GM12878 (cell line): Measurements from ENCODE around the gene PAIP1. TPM values are rescaled to one million over a fixed set of nuclear protein-coding genes. Genes with fewer than 3 reads are reported as not detected.

ENCODE experiments used
- ATAC-seq: fragments of 200-7000 bp; cut with Tn5 transposase; 3 replicates; pipeline ENCODE4 v1.9.1; 2020; ENCODE audit warnings: mild to moderate bottlenecking, moderate library complexity
- BruUV-seq: library from RNA; stranded (reverse); fragments of 400-500 nt; replicated peaks from 2 replicates; lab custom pipeline; 2021; lab: Mats Ljungman, UMichigan
- CTCF ChIA-PET: fragments of 300-600 bp; sonication (Branson Sonifier 250); formaldehyde crosslinking; extraction: SDS; loops from one replicate; lab custom pipeline; 2021; ENCODE audit warnings: inconsistent platforms; lab: Yijun Ruan, JAX
- POLR2A ChIA-PET: fragments of 350-600 bp; formaldehyde crosslinking; extraction: SDS; loops from one replicate; lab custom pipeline; 2021; ENCODE audit warnings: inconsistent platforms; lab: Charles Lee
- RAD21 ChIA-PET: fragments of 300-600 bp; sonication (Branson Sonifier 250); formaldehyde crosslinking; loops from one replicate; lab custom pipeline; 2023; ENCODE audit warnings: antibody characterized with exemption; ENCODE audit not compliant: unreplicated experiment; lab: Charles Lee
- SMC1A ChIA-PET: fragments of 300-600 bp; sonication (Branson Sonifier 250); formaldehyde crosslinking; loops from one replicate; lab custom pipeline; 2023; ENCODE audit not compliant: unreplicated experiment, uncharacterized antibody; lab: Charles Lee
- DNase-seq: peaks from one replicate; pipeline ENCODE4 v3.0.0-alpha.2; 2011; ENCODE audit warnings: low read depth, low spot score
- FAIRE-seq: peaks from 3 replicates; lab custom pipeline; 2011; peaks lifted over from hg19 to GRCh38; lab: Jason Lieb, UNC
- H2AFZ ChIP-seq: 2 replicates; pipeline ENCODE4 v1.6.0; 2011; ENCODE audit warnings: low read depth, low read length, control low read depth; ENCODE audit not compliant: control insufficient read depth
- H3K27ac ChIP-seq: 2 replicates; pipeline ENCODE4 v1.5.1; 2011; ENCODE audit warnings: control low read depth; ENCODE audit not compliant: control insufficient read depth, insufficient read depth
- H3K27me3 ChIP-seq, 2 experiments: replicated peaks in 1 of 2; 2 replicates each; pipeline versions ENCODE4 v1.6.0 to v1.6.1; 2011; ENCODE audit warnings: low read length in 1 of 2; ENCODE audit not compliant: control insufficient read depth in 2 of 2, insufficient read depth in 2 of 2
- H3K36me3 ChIP-seq, 2 experiments: 2 replicates each; pipeline ENCODE4 v1.5.1; 2011; ENCODE audit warnings: low read length in 1 of 2; ENCODE audit not compliant: control insufficient read depth in 2 of 2, insufficient read depth in 2 of 2
- H3K4me1 ChIP-seq: 2 replicates; pipeline ENCODE4 v1.6.1; 2011; ENCODE audit warnings: mild to moderate bottlenecking, low read length, moderate library complexity, mixed read lengths; ENCODE audit not compliant: control insufficient read depth, insufficient read depth
- H3K4me2 ChIP-seq: 2 replicates; pipeline ENCODE4 v1.6.0; 2011; ENCODE audit warnings: control low read depth; ENCODE audit not compliant: control insufficient read depth, insufficient read depth
- H3K4me3 ChIP-seq: fragments of 200-600 bp; sonication (generic); 2 replicates; pipeline ENCODE4 v1.5.1; 2016
- H3K79me2 ChIP-seq: 2 replicates; pipeline ENCODE4 v1.6.0; 2011; ENCODE audit warnings: low read length; ENCODE audit not compliant: control insufficient read depth, insufficient read depth
- H3K9ac ChIP-seq: 2 replicates; pipeline ENCODE4 v1.8.0; 2011; ENCODE audit warnings: low read length, control low read depth, mixed read lengths; ENCODE audit not compliant: control insufficient read depth, insufficient read depth
- H3K9me3 ChIP-seq: replicated peaks from 3 replicates; pipeline ENCODE4 v1.5.1; 2011; ENCODE audit warnings: mild to moderate bottlenecking, low read length; ENCODE audit not compliant: control insufficient read depth, insufficient read depth
- H4K20me1 ChIP-seq: 2 replicates; pipeline ENCODE4 v1.6.0; 2011; ENCODE audit not compliant: control insufficient read depth, insufficient read depth
- ATF7 ChIP-seq: fragments of 450-650 bp; IDR thresholded peaks from 2 replicates; pipeline ENCODE4 v1.6.1; 2016; ENCODE audit warnings: low read depth, mild to moderate bottlenecking
- CBX3 ChIP-seq: fragments of 200-600 bp; sonication (generic); IDR thresholded peaks from 2 replicates; pipeline ENCODE4 v1.6.1; 2016; ENCODE audit warnings: low read depth, borderline replicate concordance
- CREM ChIP-seq: IDR thresholded peaks from 2 replicates; pipeline ENCODE4 v1.6.1; 2014; ENCODE audit warnings: antibody characterized with exemption, low read depth
- ESRRA ChIP-seq: IDR thresholded peaks from 2 replicates; pipeline ENCODE4 v1.6.1; 2012; ENCODE audit warnings: mild to moderate bottlenecking, low read length, improper control_type of control experiment
- FOXK2 ChIP-seq: fragments of 450-650 bp; IDR thresholded peaks from 2 replicates; pipeline ENCODE4 v1.6.1; 2017; ENCODE audit warnings: mild to moderate bottlenecking, moderate library complexity
- KAT2A ChIP-seq: conservative IDR thresholded peaks from 2 replicates; pipeline ENCODE4 v1.6.1; 2011; ENCODE audit warnings: low read depth, low read length; ENCODE audit not compliant: control insufficient read depth
- NFYA ChIP-seq: IDR thresholded peaks from 2 replicates; pipeline ENCODE4 v1.6.1; 2011; ENCODE audit warnings: low read depth, mild to moderate bottlenecking, low read length, improper control_type of control experiment, borderline replicate concordance
- NRF1 ChIP-seq: conservative IDR thresholded peaks from 2 replicates; pipeline ENCODE4 v1.6.1; 2011; ENCODE audit warnings: mild to moderate bottlenecking, low read depth, low read length, improper control_type of control experiment
- PAX8 ChIP-seq: fragments of 450-650 bp; IDR thresholded peaks from 2 replicates; pipeline ENCODE4 v1.6.1; 2017; ENCODE audit warnings: mild to moderate bottlenecking, moderate library complexity
- RFX5 ChIP-seq: IDR thresholded peaks from 2 replicates; pipeline ENCODE4 v1.6.1; 2011; ENCODE audit warnings: low read depth, low read length, improper control_type of control experiment
- ZNF622 ChIP-seq: fragments of 450-650 bp; IDR thresholded peaks from 2 replicates; pipeline ENCODE4 v1.6.1; 2017; ENCODE audit warnings: mild to moderate bottlenecking, inconsistent platforms
- WGBS: methylation state at CpG from one replicate; pipeline ENCODE4 v1.1.6; 2016; ENCODE audit warnings: low lambda C conversion rate; ENCODE audit not compliant: insufficient replicate concordance, insufficient coverage; ENCODE audit errors: missing lambda C conversion rate; 5-methylcytosine and 5-hydroxymethylcytosine counted together
- in situ Hi-C: fragments of 300-500 bp; cut with MboI; formaldehyde crosslinking; loops from 9 replicates; pipeline ENCODE4 v1.14.3; 2018; ENCODE audit warnings: mixed read lengths
- intact Hi-C: fragments of 100-400 bp; cut with micrococcal nuclease; formaldehyde crosslinking; loops from one replicate; pipeline ENCODE4 v1.14.2; 2022; ENCODE audit not compliant: unreplicated experiment
- polyA plus RNA-seq, 11 experiments: library from polyadenylated mRNA; depleted of rRNA in 4 of 11; unstranded in 6 of 11; stranded (reverse) in 5 of 11; fragments of >200 nt; fragmentation: Nextera tagmentation in 4 of 11; fragmentation: Illumina TruSeq in 1 of 11; extraction: Ambion mirVana in 4 of 11; extraction: Trizol in 1 of 11; gene quantifications; 1 replicate in 1 of 11; 2 replicates in 10 of 11; pipeline versions ENCODE4 v1.2.1 to v1.2.3, GENCODE V29; 2011 to 2016; ENCODE audit warnings: inconsistent platforms in 2 of 11, missing spikeins in 2 of 11, low read depth in 1 of 11
- total RNA-seq, 4 experiments: library from RNA; depleted of rRNA in 3 of 4; stranded (reverse); fragments of >200 nt in 3 of 4; fragmentation: Illumina TruSeq in 1 of 4; extraction: Trizol in 1 of 4; gene quantifications; 2 replicates each; pipeline versions ENCODE4 v1.2.1 to v1.2.3, GENCODE V29; 2013 to 2021
- TF ChIP-seq, protein P1 (sequence below): IDR thresholded peaks from 2 replicates; pipeline ENCODE4 v1.6.1; 2011; ENCODE audit warnings: mild to moderate bottlenecking, low read depth, low read length, moderate library complexity; ENCODE audit not compliant: insufficient replicate concordance
- TF ChIP-seq, protein P2 (sequence below): IDR thresholded peaks from 2 replicates; pipeline ENCODE4 v1.6.1; 2011; ENCODE audit warnings: borderline replicate concordance, low read depth, mild to moderate bottlenecking, moderate library complexity, mixed read lengths, low read length; ENCODE audit not compliant: insufficient read depth; ENCODE audit errors: extremely low read length
- TF ChIP-seq, protein P3 (sequence below): fragments of 450-650 bp; IDR thresholded peaks from 2 replicates; pipeline ENCODE4 v1.6.1; 2017; ENCODE audit warnings: low read depth, mild to moderate bottlenecking, moderate library complexity
- TF ChIP-seq, protein P4 (sequence below): fragments of 150-350 bp; IDR thresholded peaks from 2 replicates; pipeline ENCODE4 v1.6.1; 2016; ENCODE audit warnings: low read depth, low read length

PAIP1 gene
- total and polyA plus RNA-seq, 10 of the 15 experiments (the other 5 are each of a cell fraction or from before 2014, with no cell fraction given) = 37.4 to 90.9 (median 57.0) TPM

DNA sequence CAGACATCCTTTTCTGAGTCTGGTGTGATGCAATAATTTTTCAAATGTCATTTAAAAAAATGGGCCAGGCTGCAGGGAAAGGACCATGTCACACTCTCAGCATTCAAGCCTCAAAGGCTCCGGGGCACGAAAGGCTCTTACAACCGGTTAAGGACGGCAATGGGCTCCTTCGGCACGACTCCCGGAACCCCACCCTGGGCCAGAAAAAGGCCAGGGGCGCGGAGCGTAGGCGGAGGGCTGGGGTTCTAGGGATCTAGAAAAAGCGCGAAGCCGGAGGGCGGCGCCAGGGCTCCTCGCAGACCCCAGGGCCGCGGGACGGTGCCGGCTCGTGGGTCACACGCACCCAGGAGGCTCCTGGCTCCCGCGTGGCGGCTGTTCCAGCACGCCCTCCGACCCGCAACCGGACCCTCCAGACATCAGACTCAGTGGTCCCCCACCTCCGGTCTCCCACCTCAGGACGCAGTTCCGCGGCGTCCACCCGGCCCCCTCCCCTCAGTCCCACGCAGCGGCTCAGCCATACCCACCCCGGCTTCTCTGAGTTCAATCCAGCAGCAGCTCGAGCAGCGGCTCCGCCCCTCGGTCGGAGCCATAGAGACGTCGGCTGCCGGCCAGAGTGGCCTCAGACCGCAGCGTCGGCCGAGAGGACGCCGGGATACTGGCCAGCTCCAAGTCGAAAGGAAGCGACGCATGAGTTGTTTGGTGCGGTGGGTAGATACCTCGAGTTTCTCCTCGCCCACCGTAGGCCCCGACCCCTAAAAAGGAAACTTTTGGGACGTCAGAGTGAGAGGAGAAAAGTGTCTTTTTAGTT lies 73.4 kb downstream of the PAIP1 start, which contains the start of gene TMEM267:
TMEM267 (minus strand) TSS at position 568 of the 808 bp plus-strand sequence. CDS start 29,896 bp downstream, outside the sequence.
- H3K79me2 ChIP-seq = peaks cover 21% of the 10 kb centered on the region
- BruUV-seq = no TSS peak
- H3K27ac ChIP-seq = peak within 1 kb of the TSS; percentile 100
- H3K9ac ChIP-seq = peak within 1 kb of the TSS; percentile 99
- H3K27me3 ChIP-seq = no peaks in the 10 kb centered on the region
- WGBS = 1% methylated on average over 62 of the region's 62 CpGs
- H4K20me1 ChIP-seq = no peaks in the 10 kb centered on the region
- ChIA-PET SMC1A (interaction anchor here (0.6 to 3.4 kb wide), 28 partner anchors 8 to 491 kb away, joined by 3 to 20 read pairs (median 4); partner anchors contain the start of genes C5orf34, CCL28, HMGCS1 and NNT), POLR2A (interaction anchor here (0.6 to 3.4 kb wide), 11 partner anchors 14 to 419 kb away, joined by 3 to 24 read pairs (median 14); partner anchors contain the start of genes C5orf34, HMGCS1, NNT and ZNF131), CTCF (interaction anchor here (0.6 to 4.1 kb wide), 49 partner anchors 8 to 491 kb away, joined by 3 to 20 read pairs (median 4); partner anchors contain the start of genes C5orf34, HMGCS1, NNT and ZNF131), RAD21 (interaction anchor here (0.6 to 2.8 kb wide), 29 partner anchors 8 to 442 kb away, joined by 3 to 26 read pairs (median 4); partner anchors contain the start of genes C5orf34, HMGCS1, NNT and ZNF131)
- H3K4me2 ChIP-seq = peak within 1 kb of the TSS; percentile 73
- peak within 1 kb of the TSS; percentile 80 for H3K4me3 ChIP-seq
- no peaks in the 10 kb centered on the region for H3K9me3 ChIP-seq
- peaks cover 3% of the 10 kb centered on the region for H3K4me1 ChIP-seq
- H3K36me3 ChIP-seq = 0 out of 4 replicates have a peak, but pooled peaks cover 0 to 3% of the 10 kb centered on the region in 2 experiments
- in situ Hi-C loops (no loop called here), intact Hi-C loops (loop anchor here (1.0 to 10.0 kb wide), 9 partner anchors 32 to 491 kb away; partner anchors contain the start of genes C5orf34, HMGCS1, NNT and PAIP1)
- DNase-seq = peak; percentile 67
- ATAC-seq = peak; percentile 95
- peak; percentile 70 for FAIRE-seq
- peak within 1 kb of the TSS; percentile 95 for H2AFZ ChIP-seq
- TF ChIP-seq ZNF622 = no peak
- TF ChIP-seq, protein P1, sequence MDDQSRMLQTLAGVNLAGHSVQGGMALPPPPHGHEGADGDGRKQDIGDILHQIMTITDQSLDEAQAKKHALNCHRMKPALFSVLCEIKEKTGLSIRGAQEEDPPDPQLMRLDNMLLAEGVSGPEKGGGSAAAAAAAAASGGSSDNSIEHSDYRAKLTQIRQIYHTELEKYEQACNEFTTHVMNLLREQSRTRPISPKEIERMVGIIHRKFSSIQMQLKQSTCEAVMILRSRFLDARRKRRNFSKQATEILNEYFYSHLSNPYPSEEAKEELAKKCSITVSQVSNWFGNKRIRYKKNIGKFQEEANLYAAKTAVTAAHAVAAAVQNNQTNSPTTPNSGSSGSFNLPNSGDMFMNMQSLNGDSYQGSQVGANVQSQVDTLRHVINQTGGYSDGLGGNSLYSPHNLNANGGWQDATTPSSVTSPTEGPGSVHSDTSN = no peak
- TF ChIP-seq ESRRA = no peak
- TF ChIP-seq NFYA = no peak
- TF ChIP-seq PAX8 = no peak
- TF ChIP-seq, protein P2, sequence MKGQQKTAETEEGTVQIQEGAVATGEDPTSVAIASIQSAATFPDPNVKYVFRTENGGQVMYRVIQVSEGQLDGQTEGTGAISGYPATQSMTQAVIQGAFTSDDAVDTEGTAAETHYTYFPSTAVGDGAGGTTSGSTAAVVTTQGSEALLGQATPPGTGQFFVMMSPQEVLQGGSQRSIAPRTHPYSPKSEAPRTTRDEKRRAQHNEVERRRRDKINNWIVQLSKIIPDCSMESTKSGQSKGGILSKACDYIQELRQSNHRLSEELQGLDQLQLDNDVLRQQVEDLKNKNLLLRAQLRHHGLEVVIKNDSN = no peak
- TF ChIP-seq, protein P3, sequence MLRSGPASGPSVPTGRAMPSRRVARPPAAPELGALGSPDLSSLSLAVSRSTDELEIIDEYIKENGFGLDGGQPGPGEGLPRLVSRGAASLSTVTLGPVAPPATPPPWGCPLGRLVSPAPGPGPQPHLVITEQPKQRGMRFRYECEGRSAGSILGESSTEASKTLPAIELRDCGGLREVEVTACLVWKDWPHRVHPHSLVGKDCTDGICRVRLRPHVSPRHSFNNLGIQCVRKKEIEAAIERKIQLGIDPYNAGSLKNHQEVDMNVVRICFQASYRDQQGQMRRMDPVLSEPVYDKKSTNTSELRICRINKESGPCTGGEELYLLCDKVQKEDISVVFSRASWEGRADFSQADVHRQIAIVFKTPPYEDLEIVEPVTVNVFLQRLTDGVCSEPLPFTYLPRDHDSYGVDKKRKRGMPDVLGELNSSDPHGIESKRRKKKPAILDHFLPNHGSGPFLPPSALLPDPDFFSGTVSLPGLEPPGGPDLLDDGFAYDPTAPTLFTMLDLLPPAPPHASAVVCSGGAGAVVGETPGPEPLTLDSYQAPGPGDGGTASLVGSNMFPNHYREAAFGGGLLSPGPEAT = no peak
- TF ChIP-seq FOXK2 = no peak
- TF ChIP-seq, protein P4, sequence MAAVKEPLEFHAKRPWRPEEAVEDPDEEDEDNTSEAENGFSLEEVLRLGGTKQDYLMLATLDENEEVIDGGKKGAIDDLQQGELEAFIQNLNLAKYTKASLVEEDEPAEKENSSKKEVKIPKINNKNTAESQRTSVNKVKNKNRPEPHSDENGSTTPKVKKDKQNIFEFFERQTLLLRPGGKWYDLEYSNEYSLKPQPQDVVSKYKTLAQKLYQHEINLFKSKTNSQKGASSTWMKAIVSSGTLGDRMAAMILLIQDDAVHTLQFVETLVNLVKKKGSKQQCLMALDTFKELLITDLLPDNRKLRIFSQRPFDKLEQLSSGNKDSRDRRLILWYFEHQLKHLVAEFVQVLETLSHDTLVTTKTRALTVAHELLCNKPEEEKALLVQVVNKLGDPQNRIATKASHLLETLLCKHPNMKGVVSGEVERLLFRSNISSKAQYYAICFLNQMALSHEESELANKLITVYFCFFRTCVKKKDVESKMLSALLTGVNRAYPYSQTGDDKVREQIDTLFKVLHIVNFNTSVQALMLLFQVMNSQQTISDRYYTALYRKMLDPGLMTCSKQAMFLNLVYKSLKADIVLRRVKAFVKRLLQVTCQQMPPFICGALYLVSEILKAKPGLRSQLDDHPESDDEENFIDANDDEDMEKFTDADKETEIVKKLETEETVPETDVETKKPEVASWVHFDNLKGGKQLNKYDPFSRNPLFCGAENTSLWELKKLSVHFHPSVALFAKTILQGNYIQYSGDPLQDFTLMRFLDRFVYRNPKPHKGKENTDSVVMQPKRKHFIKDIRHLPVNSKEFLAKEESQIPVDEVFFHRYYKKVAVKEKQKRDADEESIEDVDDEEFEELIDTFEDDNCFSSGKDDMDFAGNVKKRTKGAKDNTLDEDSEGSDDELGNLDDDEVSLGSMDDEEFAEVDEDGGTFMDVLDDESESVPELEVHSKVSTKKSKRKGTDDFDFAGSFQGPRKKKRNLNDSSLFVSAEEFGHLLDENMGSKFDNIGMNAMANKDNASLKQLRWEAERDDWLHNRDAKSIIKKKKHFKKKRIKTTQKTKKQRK = no peak
- TF ChIP-seq RFX5 = no peak
- TF ChIP-seq CBX3 = no peak
- no peak for TF ChIP-seq KAT2A
- no peak for TF ChIP-seq NRF1
- peak; percentile 36; the same call in 1 of the 2 replicates for TF ChIP-seq ATF7
- TF ChIP-seq CREM = peak; percentile 75; the same call in 1 of the 2 replicates
